Measurements from ENCODE around the gene PPP1R1B.

The PPP1R1B gene

DNA sequence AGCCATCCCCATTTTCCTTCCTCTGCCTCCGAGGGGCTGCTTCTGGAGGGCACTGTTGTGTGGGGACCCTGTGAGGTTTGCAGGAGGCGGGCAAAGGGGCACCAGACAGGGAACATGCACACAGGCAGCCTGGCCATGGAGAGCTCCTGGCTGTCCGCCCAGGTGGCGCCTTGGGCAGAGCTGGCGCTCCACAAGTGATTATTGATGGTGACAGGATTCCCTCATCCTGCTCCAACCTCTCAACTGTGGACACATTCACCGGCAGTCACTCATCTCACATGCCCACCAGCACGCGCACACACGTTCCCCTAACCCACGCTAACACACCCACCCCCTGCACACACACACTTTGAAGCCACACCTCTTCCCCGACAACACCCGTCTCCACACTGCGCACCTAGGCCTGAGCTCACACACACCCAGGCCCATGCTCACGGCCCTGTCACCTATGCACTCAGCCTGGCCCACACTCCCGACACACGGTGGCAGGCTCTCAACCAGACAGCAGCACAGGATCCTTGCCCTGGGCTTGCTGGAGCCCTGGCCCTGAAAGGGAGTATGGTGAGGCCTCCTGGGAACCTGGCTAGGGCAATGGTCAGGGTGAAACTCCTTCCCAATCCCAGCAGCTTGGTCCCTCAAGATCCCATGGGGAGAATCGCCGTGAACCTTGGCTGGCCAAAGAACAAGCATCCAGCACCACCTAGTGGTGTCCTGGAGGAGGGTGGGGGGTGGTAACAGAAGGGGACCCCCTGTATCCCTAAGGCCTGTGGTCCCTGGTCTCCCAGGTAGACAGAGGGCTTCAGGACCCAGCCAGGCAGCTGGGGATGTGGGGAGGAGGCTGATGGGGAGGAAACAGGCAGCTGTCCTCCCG is 45.1 kb downstream of the PPP1R1B start:
- DNase-seq, result no peak

- no peak for DNase-seq
Measured at GRCh38 chr17:39672522-39673334, 46.0 kb downstream of the PPP1R1B start.

DNA sequence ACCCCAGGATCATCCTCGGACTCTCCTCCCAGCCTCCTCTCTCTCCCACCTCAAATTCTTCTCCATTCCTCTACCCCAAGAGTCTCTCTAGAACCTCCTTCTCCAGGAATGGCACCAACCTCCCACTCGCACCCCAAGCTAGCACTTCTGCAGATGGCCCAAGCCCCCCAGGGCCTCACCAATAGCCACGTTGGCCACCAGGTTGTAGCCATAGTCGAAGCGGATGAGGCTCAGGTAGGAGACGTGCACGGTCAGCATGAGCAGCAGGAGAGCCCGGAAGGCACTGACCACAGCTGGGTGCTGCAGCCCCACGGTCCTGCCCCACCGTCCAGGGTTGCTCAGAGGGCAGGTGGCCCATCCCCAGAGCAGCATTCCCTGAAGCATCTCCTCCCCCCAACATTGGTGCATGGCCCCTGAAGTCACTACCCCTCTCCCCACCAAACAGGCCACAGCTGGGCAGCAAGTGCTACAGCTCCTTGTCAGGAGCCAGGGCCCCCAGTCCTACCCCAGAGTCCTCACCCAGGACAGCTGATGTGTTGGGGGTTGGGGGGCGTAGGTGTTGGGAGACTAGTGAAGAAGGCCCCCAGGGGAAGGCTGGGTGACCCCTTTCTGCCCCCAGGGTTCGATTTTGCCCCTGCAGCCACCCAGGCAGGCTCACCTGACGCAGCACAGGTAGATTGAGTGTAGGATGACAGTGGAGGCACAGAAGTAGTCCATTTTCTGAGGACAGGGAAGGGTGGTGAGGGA is 46.8 kb downstream of the PPP1R1B start:
- DNase-seq, result no peak

GRCh38 chr17:39674179-39674578 is 47.4 kb downstream of the PPP1R1B start:
- DNase-seq, result no peak

DNA sequence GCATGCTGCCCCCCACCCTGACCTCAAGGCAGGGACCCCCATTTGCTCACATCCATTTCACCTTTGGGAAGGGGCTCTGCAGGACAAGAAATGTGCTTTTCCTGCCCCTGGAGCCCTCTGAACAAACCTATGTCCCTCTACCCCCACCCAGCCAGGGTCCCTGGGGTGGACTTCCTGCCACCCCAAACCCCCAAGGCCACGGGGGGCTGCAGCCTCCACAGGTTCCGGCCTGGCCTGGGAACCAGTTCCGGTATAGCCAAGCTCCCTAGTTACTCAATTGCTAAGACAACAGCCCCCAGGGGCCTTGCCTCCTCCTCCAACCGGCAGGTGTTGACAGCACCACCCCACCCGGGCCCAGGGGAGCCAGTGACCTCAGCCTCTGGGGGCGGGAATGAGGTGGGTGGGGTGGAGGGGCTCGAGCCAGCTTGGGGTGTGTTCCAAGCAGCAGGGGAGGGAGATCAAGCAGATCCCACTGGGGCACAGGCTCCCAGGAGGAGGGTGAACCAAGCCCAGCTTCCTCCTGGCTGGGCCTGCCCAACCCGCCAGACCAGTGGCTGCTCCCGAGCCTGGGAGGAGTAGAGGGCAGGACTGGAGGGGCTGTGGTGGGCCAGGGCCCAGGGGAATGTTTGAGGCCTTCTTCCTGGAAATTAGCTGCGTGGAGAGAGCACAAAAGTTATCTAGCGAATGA is 48.1 kb downstream of the PPP1R1B start:
- no peak for DNase-seq

GRCh38 chr17:39675390-39676082 is 48.8 kb downstream of the PPP1R1B start:
- no peak for DNase-seq

GRCh38 chr17:39676198-39676819 is 49.6 kb downstream of the PPP1R1B start:
- peak; percentile 73 for DNase-seq

- no peak for DNase-seq
Measured at GRCh38 chr17:39677072-39677471, 50.3 kb downstream of the PPP1R1B start.

DNA sequence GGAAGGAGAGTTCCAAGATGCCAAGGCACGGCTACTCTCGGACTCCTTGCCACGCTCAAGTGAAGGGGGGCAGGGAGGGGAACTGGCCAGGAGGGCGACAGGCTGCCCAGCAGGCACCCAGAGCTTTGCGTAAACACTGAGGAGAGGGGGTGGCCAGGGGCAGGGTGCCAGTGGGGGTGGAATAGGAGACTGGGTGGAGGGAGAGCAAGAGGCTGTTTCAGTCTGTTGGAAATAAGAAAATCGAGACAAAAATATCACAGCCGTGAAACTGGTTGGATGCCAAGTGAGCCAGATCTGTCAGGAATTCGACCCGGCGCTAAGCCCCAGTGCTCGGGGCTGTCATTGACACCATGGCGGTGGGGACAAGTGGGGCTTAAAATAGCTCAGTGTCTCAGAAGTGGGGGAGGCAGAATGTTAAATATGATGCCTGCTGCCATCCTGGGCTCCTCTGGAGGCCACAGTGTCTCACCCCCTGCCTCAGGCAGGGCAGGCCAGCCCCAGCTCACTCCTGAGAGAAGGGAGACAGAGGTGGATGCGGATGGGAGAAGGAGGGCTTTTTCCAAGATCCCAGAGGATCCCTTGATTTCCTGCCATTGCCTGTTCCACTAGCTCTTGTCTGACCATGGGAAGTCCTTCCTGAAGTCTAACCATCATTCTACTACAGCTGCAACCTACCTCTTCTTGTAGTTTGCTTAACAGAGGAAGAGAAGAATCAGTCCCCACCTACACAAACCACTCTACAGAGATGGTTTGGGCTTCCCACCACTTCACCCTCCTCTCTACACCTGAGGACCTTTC is 51.0 kb downstream of the PPP1R1B start:
- DNase-seq, result no peak

- DNase-seq, result no peak
Measured at GRCh38 chr17:39678340-39679116, 51.8 kb downstream of the PPP1R1B start.

DNA sequence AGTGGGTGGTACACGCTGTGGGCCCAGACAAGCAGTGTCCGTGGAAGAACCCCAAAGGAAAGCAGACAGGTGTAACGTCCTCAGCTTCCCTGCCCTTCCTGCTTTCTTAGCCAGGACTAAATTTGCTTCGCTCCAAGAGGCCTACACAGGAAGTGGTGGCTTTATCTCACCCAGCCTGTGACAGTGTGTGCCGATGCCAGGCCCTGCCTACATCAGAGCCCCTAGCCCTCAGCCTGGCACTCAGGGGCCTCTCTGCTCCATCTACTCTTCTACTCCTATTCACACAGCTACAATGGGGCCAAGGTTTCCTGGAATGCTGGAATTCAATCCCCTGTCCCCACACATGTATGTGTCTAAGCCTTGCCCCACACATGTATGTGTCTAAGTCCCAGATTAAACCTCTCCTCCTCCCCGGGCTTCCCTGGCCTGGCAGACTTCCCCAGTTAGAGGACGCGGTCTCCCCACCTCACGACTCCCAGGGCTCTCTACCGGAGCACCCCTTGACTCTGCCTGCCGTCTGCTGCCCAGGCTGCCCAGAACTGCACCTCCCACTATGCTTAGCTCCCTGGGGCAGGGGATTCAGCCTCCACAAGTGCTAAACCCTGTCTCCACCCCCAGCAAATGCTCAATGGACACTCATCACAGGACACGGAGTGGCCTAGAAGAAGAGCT is 52.9 kb downstream of the PPP1R1B start:
- DNase-seq, result peak; percentile 53

DNA sequence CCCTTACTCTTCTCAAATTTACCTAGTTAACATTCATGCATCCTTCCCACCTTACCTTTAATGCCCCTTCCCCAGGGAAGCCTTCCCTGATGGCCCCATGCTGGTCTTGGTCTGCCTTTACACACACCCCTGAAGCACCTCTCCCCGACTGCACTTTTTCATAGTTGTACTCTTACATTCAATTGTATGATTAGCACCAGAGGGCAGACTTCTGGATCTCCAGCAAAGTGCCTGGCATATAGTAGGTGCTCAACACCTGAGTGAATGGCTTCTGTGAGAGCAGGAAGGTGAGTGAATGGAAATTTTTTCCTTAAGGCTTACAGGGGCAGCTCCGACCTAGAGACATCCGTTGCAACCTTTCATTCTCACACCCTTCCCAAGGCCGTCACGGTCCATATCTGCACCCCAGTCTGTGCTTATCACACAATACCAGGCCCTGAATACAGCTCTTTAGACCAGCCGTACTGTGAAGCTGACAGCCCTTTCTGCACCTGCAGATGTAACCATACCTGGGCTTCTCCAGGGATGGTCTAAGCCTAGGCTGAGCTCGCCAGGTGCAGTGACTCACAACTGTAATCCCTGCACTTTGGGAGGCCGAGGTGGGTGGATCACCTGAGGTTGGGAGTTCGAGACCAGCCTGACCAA is 56.7 kb downstream of the PPP1R1B start:
- DNase-seq, result no peak

DNA sequence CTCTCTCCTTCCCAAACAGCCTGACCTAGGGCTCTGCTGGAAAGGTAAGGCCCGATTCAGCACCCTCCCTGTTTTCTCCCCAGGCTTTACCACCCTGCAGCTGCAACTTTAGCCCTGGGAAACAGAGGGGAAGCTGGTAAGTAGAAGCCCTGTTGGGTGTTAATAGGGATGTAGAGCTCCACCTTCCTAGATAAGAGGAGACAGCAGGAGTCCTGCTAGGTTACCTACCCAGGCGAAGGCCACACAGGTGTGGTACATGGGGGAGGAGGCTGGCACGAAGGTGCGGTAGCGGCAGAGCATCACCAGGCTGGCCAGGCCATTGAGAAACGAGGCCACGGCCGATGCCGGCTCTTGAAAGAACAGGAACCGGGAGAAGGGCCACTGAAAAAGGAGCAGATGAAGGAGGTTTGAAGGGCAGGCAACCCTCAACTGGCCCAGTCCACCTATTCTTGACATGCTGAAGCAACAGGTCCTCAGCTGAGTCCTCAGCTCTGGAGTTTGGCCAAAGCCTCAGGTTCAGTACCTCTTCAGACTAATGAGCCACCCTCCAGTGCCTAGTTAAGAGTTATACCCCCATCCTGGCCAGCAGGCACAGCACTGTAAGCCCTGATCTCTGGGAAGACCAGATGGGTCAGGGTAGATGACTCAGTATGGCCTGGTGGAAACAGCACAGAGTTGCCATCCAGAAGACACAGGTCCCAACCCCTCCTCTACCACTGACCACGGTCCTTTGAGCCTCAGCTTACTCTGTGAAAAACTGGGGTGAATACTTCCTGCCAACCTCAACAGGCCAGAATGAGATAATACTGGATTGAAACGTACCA is 57.8 kb downstream of the PPP1R1B start:
- no peak for DNase-seq

Data from CD4-positive, alpha-beta T cell treated with Interferon gamma for 1 hour (primary cell).